MG63 (cell line): ENCODE measurements around the gene ETS1. TPM values are rescaled to one million over a fixed set of nuclear protein-coding genes. Genes with fewer than 3 reads are reported as not detected.

Experiments used
- DNase-seq: peaks from one replicate; pipeline ENCODE4 v3.0.0-alpha.2; 2020
- H3K27me3 ChIP-seq: fragments of 250-450 bp; sonication (Bioruptor Pico); 2 replicates; pipeline ENCODE4 v1.5.1; 2020; ENCODE audit warnings: mild to moderate bottlenecking, moderate library complexity
- H3K36me3 ChIP-seq: fragments of 250-450 bp; sonication (Bioruptor Pico); 2 replicates; pipeline ENCODE4 v1.5.1; 2020; ENCODE audit warnings: mild to moderate bottlenecking, moderate library complexity
- H3K4me3 ChIP-seq: fragments of 250-450 bp; sonication (Bioruptor Pico); 2 replicates; pipeline ENCODE4 v1.5.1; 2020; ENCODE audit warnings: mild to moderate bottlenecking, moderate library complexity
- H3K9me3 ChIP-seq: fragments of 250-450 bp; sonication (Bioruptor Pico); 2 replicates; pipeline ENCODE4 v1.5.1; 2020; ENCODE audit warnings: mild to moderate bottlenecking, moderate library complexity
- total RNA-seq: library from RNA; depleted of rRNA; stranded (reverse); fragments of >200 nt; shearing (Covaris generic); gene quantifications from 2 replicates; pipeline ENCODE4 v1.2.3, GENCODE V29; 2014; ENCODE audit warnings: low replicate concordance

ETS1 gene
- total RNA-seq, 1 experiment from 2014 or later: 70.5 TPM

GRCh38 chr11:128509621-128510389 is 77.6 kb downstream of the ETS1 start:
- peaks cover 48% of the 10 kb centered on the region for H3K36me3 ChIP-seq
- no peaks in the 10 kb centered on the region for H3K27me3 ChIP-seq
- no peaks in the 10 kb centered on the region for H3K9me3 ChIP-seq
- DNase-seq: no peak
- H3K4me3 ChIP-seq: no peak overlapping the region

GRCh38 chr11:128508770-128509510 is 78.4 kb downstream of the ETS1 start:
- peaks cover 53% of the 10 kb centered on the region for H3K36me3 ChIP-seq
- no peaks in the 10 kb centered on the region for H3K27me3 ChIP-seq
- H3K9me3 ChIP-seq: no peaks in the 10 kb centered on the region
- DNase-seq: no peak
- H3K4me3 ChIP-seq: no peak overlapping the region

- no peak for DNase-seq
- Histone ChIP-seq H3K36me3 (peaks cover 44% of the 10 kb centered on the region), H3K9me3 (no peaks in the 10 kb centered on the region), H3K4me3 (no peak overlapping the region), H3K27me3 (no peaks in the 10 kb centered on the region)
These were observed 79.4 kb downstream of the ETS1 start for GRCh38 chr11:128507936-128508335.

GRCh38 chr11:128506999-128507611 is 80.3 kb downstream of the ETS1 start:
- 0 out of 2 replicates have a peak overlapping the region, but pooled peaks have one; percentile 10 for H3K4me3 ChIP-seq
- DNase-seq: peak; percentile 98
- H3K9me3 ChIP-seq: no peaks in the 10 kb centered on the region
- H3K27me3 ChIP-seq: no peaks in the 10 kb centered on the region
- peaks cover 41% of the 10 kb centered on the region for H3K36me3 ChIP-seq

GRCh38 chr11:128506356-128506755 is 81.0 kb downstream of the ETS1 start:
- no peak for DNase-seq
- no peaks in the 10 kb centered on the region for H3K27me3 ChIP-seq
- H3K9me3 ChIP-seq: no peaks in the 10 kb centered on the region
- no peak overlapping the region for H3K4me3 ChIP-seq
- H3K36me3 ChIP-seq: peaks cover 46% of the 10 kb centered on the region

GRCh38 chr11:128505449-128506065 is 81.8 kb downstream of the ETS1 start:
- Histone ChIP-seq H3K27me3 (no peaks in the 10 kb centered on the region), H3K4me3 (no peak overlapping the region), H3K36me3 (peaks cover 45% of the 10 kb centered on the region), H3K9me3 (no peaks in the 10 kb centered on the region)
- DNase-seq: no peak

- Histone ChIP-seq H3K36me3 (peaks cover 45% of the 10 kb centered on the region), H3K4me3 (no peak overlapping the region), H3K27me3 (no peaks in the 10 kb centered on the region), H3K9me3 (no peaks in the 10 kb centered on the region)
- DNase-seq: no peak
These were observed 82.9 kb downstream of the ETS1 start for GRCh38 chr11:128504486-128504885.

GRCh38 chr11:128503245-128503991 is 83.9 kb downstream of the ETS1 start:
- H3K27me3 ChIP-seq: no peaks in the 10 kb centered on the region
- H3K4me3 ChIP-seq: no peak overlapping the region
- peak; percentile 23 for DNase-seq
- H3K9me3 ChIP-seq: no peaks in the 10 kb centered on the region
- H3K36me3 ChIP-seq: peaks cover 51% of the 10 kb centered on the region

GRCh38 chr11:128502726-128503125 is 84.6 kb downstream of the ETS1 start:
- no peak overlapping the region for H3K4me3 ChIP-seq
- DNase-seq: no peak
- H3K9me3 ChIP-seq: no peaks in the 10 kb centered on the region
- no peaks in the 10 kb centered on the region for H3K27me3 ChIP-seq
- H3K36me3 ChIP-seq: peaks cover 51% of the 10 kb centered on the region

- Histone ChIP-seq H3K27me3 (no peaks in the 10 kb centered on the region), H3K9me3 (no peaks in the 10 kb centered on the region), H3K4me3 (no peak overlapping the region), H3K36me3 (peaks cover 51% of the 10 kb centered on the region)
- DNase-seq: peak; percentile 70
These were observed 85.5 kb downstream of the ETS1 start for GRCh38 chr11:128501632-128502549.

GRCh38 chr11:128501008-128501407 is 86.3 kb downstream of the ETS1 start:
- H3K36me3 ChIP-seq: peaks cover 44% of the 10 kb centered on the region
- no peaks in the 10 kb centered on the region for H3K27me3 ChIP-seq
- no peak overlapping the region for H3K4me3 ChIP-seq
- H3K9me3 ChIP-seq: no peaks in the 10 kb centered on the region
- no peak for DNase-seq

GRCh38 chr11:128500493-128500892 is 86.9 kb downstream of the ETS1 start:
- no peaks in the 10 kb centered on the region for H3K9me3 ChIP-seq
- no peak overlapping the region for H3K4me3 ChIP-seq
- H3K36me3 ChIP-seq: peaks cover 41% of the 10 kb centered on the region
- no peak for DNase-seq
- H3K27me3 ChIP-seq: no peaks in the 10 kb centered on the region

- Histone ChIP-seq H3K36me3 (peaks cover 38% of the 10 kb centered on the region), H3K9me3 (no peaks in the 10 kb centered on the region), H3K4me3 (no peak overlapping the region), H3K27me3 (no peaks in the 10 kb centered on the region)
- DNase-seq: no peak
These were observed 87.6 kb downstream of the ETS1 start for GRCh38 chr11:128499613-128500253.

- Histone ChIP-seq H3K9me3 (no peaks in the 10 kb centered on the region), H3K36me3 (peaks cover 38% of the 10 kb centered on the region), H3K4me3 (no peak overlapping the region), H3K27me3 (no peaks in the 10 kb centered on the region)
- DNase-seq: no peak
These were observed 88.6 kb downstream of the ETS1 start for GRCh38 chr11:128498721-128499245.

- DNase-seq: no peak
These were observed 89.6 kb downstream of the ETS1 start for GRCh38 chr11:128497776-128498095.

More at GRCh38 chr11:128497776-128498095, 89.6 kb downstream of the ETS1 start:
- Histone ChIP-seq H3K27me3 (no peaks in the 10 kb centered on the region), H3K36me3 (peaks cover 39% of the 10 kb centered on the region), H3K4me3 (peak overlapping the region; percentile 22), H3K9me3 (no peaks in the 10 kb centered on the region)
